GM21423 (cell line): ENCODE measurements around the gene ALDH4A1.
"Not testable (repeated sequence)": the region's sequence is repeated elsewhere in the genome, so short reads cannot be mapped to it uniquely, and the experiment has no call there.

Experiments used
- ATAC-seq: cut with Tn5 transposase; IDR thresholded peaks from one replicate; pipeline ENCODE4 v1.9.1; 2021; ENCODE audit warnings: mild to moderate bottlenecking, moderate library complexity; ENCODE audit not compliant: unreplicated experiment

Gene ALDH4A1

DNA sequence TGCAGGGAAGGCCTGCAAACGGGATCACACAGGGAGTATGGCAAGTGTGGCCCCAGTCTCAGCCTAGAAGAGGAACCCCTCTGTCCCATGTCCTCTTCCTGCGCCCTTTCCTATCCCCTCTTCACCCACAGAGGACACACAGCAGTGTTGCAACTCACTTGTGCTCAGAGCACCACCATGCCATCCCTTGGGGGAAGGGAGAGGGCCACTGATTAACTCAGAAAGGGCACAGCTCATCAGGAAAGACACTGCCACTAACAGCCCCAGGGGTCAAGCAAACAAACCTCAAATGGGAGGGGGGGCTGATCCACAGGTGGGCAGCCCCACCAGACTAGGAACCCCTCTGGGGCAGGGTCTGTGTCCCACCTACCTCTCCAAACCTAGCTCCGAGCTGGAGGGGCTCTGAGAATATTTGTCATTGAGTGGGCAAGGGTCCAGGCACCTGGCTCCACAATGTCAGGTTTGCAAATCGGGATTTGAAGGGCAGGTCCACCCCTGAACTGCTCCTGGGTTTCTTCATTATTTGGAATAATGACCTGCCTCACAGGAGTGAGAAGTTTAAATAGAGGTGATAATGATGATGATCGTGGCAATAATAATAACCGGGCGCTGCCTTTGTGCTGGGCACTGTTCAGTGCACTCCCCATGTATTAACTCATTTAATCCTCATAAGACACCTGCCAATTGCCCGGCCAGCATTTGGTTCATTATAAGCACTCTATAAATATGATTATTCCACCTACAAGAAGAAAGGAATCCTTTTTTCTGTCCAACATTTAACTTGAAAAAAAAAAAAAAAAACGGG is 1.0 kb downstream of the ALDH4A1 start:
- ATAC-seq = no peak

GRCh38 chr1:18900303-18900841 is 2.0 kb downstream of the ALDH4A1 start:
- no peak for ATAC-seq

- no peak for ATAC-seq
These were observed 2.8 kb downstream of the ALDH4A1 start for GRCh38 chr1:18899363-18900049.

- ATAC-seq = no peak
These were observed 3.8 kb downstream of the ALDH4A1 start for GRCh38 chr1:18898567-18898966.

DNA sequence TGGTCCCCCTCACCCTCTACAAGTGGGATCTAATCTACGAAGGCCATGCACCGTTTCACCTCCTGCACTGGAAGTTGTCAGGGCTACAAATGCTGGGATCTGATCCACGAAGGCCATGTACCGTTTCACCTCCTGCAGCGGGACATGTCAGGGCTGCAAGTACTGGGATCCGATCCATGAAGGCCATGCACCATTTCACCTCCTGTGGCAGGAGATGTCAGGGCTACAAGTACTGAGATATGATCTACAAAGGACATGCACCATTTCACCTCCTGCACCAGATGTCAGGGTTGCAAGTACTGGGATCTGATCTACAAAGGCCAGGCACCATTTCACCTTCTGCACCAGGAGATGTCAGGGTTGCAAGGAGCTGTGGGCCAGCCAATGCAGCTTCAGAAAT is 7.0 kb downstream of the ALDH4A1 start:
- no peak for ATAC-seq

GRCh38 chr1:18893120-18893519 is 9.2 kb downstream of the ALDH4A1 start:
- no peak for ATAC-seq

GRCh38 chr1:18891858-18892257 is 10.5 kb downstream of the ALDH4A1 start:
- ATAC-seq = not testable (repeated sequence)

GRCh38 chr1:18891426-18891780 is 11.0 kb downstream of the ALDH4A1 start:
- ATAC-seq = no peak

- ATAC-seq = no peak
These were observed 11.5 kb downstream of the ALDH4A1 start for GRCh38 chr1:18890706-18891425.

- no peak for ATAC-seq
These were observed 16.4 kb downstream of the ALDH4A1 start for GRCh38 chr1:18886003-18886335.

- no peak for ATAC-seq
These were observed 16.9 kb downstream of the ALDH4A1 start for GRCh38 chr1:18885311-18886002.

DNA sequence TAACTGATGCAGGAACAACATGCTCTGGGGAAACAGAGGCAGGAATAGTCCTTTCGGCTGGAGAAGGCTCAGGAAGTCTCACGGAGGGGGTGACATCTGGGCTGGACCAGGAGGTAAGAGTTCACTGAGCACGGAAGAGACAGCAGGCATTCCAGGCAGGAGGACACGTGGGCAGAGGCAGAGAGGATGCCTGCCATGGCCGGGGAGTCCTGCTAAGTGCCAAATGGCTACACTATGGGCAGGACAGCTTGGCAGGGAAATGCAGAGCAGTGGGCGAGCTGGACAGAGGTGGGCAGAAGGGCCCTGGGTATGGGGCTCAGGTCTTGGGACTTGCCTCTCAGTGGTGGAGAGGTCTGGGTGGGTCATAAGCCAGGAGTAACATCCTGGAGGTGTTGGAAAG is 17.6 kb downstream of the ALDH4A1 start:
- ATAC-seq = no peak

DNA sequence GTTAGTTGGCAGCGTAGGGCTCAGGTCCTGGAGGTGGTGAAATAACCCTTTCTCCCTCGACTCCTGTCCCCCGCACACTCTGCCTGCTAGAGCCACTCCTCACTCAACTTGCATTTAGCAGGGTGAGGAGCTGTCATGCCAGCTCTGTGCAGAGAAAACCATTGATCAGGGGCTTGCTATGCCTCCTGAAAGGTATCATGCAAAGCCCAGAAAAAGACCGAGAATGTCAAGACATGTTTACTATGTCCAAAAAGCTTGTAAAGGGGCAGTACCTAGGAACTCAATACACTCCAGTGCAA is 18.0 kb downstream of the ALDH4A1 start:
- ATAC-seq = no peak

- ATAC-seq = no peak
These were observed 18.5 kb downstream of the ALDH4A1 start for GRCh38 chr1:18883636-18884418.

DNA sequence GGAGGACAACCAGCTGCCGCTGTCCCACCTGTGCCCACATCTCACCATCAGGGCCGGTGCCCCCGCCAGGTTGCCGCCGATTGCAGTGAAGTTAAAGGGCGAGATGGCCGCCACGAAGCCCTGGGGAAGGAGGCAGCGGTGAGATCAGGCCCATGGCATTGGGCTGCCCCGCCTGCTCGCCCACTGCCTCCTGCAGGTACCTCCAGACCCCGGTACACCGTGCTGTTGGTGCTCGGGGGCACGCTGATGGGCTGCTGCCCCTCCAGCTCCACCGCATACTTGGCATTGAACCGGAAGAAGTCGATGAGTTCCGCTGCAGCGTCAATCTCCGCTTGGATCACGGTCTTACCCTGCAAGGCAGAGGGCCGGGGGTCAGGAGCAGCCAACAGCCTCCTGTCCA is 19.3 kb downstream of the ALDH4A1 start:
- ATAC-seq = no peak

DNA sequence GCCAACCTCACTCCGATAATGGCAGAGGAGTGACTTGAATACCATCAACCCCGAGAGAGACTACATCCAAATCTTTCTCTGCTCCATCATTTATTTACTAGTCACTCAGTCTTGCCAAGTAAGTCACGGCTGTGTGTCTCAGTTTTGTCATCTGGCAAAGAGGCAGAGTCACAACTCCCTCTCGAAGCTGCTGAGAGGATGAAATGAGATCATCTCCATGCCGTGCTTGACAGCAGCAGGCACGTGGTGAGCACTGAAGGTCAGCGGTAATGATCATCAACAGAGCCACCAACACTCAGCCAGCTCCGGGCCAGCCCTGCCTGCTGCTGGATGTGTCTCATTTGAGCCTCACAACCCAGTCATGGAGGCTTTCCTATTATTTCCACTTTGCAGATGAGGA is 19.9 kb downstream of the ALDH4A1 start:
- no peak for ATAC-seq

GRCh38 chr1:18881642-18882431 is 20.5 kb downstream of the ALDH4A1 start:
- no peak for ATAC-seq

- ATAC-seq = no peak
These were observed 21.2 kb downstream of the ALDH4A1 start for GRCh38 chr1:18881164-18881563.

DNA sequence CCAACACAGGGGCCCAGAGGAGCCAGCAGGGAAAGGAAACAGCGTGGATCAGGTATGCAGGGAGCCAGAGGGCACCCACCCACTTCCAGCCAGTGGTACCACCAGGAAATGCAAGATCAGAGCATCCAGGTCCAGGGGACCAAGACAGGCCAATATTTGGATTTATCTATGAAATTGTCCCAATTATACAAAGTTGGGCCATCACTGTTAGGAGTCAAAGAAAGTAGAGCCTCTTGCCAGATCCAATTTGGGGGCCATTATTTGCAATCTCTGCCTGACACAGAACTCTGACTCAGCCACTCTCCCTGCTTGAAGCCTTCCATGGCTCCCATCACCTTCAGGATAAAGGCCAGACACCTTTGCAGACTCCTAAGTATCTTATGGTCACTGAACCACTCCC is 21.8 kb downstream of the ALDH4A1 start:
- ATAC-seq = no peak

DNA sequence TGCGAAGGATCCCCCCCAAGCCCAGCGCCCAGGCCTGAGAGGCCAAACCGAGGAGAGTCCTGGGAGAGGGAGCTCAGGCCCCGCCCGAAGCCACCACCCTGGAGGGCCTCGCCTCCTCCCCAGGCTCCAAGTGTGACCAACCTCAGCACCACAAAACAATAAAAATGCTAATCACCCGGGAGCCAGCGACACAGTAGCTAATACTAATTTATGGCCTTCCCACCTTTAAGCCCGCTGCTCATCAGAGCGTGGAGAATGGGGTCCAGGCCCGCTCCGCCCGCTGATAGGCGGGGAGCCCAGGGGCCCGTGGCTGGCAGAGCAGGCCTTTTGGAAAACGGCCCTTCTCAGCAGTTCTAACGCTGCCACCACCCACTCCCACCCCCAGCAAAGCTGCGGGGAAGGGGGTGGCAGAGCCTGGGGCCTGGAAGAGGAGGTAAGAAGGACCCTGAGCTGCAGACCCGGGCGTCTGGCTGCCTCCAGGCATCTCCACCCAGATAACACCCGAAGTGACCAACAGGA is 22.5 kb downstream of the ALDH4A1 start:
- ATAC-seq = no peak
